H9 (cell line): ENCODE measurements around the gene SUGP1. TPM values are rescaled to one million over a fixed set of nuclear protein-coding genes. Genes with fewer than 3 reads are reported as not detected.

Experiments used
- DNase-seq: peaks from one replicate; pipeline ENCODE4 v3.0.0-alpha.2; 2017
- H2AFZ ChIP-seq: one replicate; pipeline ENCODE4 v1.6.1; 2013; ENCODE audit warnings: mild to moderate bottlenecking, low read length, control low read depth, moderate library complexity
- H2AK5ac ChIP-seq: 2 replicates; pipeline ENCODE4 v1.6.1; 2013; ENCODE audit warnings: low read length, control low read depth, mixed read lengths; ENCODE audit not compliant: insufficient read length
- H2BK120ac ChIP-seq: one replicate; pipeline ENCODE4 v1.6.1; 2013; ENCODE audit warnings: low read depth, mild to moderate bottlenecking, low read length, control low read depth, inconsistent platforms; ENCODE audit not compliant: poor library complexity, severe bottlenecking
- H2BK12ac ChIP-seq: 2 replicates; pipeline ENCODE4 v1.6.1; 2013; ENCODE audit warnings: low read length, control low read depth, mixed read lengths, low read depth; ENCODE audit not compliant: insufficient read length
- H2BK15ac ChIP-seq: 2 replicates; pipeline ENCODE4 v1.6.1; 2013; ENCODE audit warnings: low read depth, low read length, control low read depth
- H2BK20ac ChIP-seq: one replicate; pipeline ENCODE4 v1.6.1; 2013; ENCODE audit warnings: low read depth, mild to moderate bottlenecking, low read length, control low read depth, inconsistent platforms; ENCODE audit not compliant: poor library complexity, severe bottlenecking
- H2BK5ac ChIP-seq: 2 replicates; pipeline ENCODE4 v1.6.1; 2013; ENCODE audit warnings: low read length, control low read depth, mixed read lengths; ENCODE audit not compliant: insufficient read length
- H3K14ac ChIP-seq: 2 replicates; pipeline ENCODE4 v1.6.1; 2013; ENCODE audit warnings: low read length, control low read depth; ENCODE audit not compliant: insufficient read depth
- H3K18ac ChIP-seq: 2 replicates; pipeline ENCODE4 v1.6.1; 2013; ENCODE audit warnings: low read depth, mild to moderate bottlenecking, mixed read lengths, low read length, control low read depth; ENCODE audit not compliant: insufficient read length
- H3K23ac ChIP-seq: 2 replicates; pipeline ENCODE4 v1.6.1; 2013; ENCODE audit warnings: low read length, control low read depth, mixed read lengths, low read depth; ENCODE audit not compliant: insufficient read length
- H3K23me2 ChIP-seq: 2 replicates; pipeline ENCODE4 v1.6.1; 2013; ENCODE audit warnings: low read depth, mild to moderate bottlenecking, mixed read lengths, low read length, control low read depth; ENCODE audit not compliant: insufficient read length, poor library complexity, severe bottlenecking
- H3K27ac ChIP-seq: 2 replicates; pipeline ENCODE4 v1.5.1; 2013; ENCODE audit warnings: low read length, control low read depth, mixed read lengths, low read depth; ENCODE audit not compliant: insufficient read length
- H3K27me3 ChIP-seq: 2 replicates; pipeline ENCODE4 v1.6.1; 2013; ENCODE audit warnings: low read length, control low read depth, inconsistent platforms; ENCODE audit not compliant: insufficient read depth
- H3K4ac ChIP-seq: 2 replicates; pipeline ENCODE4 v1.6.1; 2013; ENCODE audit warnings: low read depth, mild to moderate bottlenecking, control low read depth, inconsistent platforms, low read length, moderate library complexity
- H3K4me1 ChIP-seq: 2 replicates; pipeline ENCODE4 v1.6.1; 2013; ENCODE audit warnings: low read length, control low read depth, inconsistent platforms; ENCODE audit not compliant: insufficient read depth
- H3K4me2 ChIP-seq: 2 replicates; pipeline ENCODE4 v1.6.1; 2013; ENCODE audit warnings: low read length, control low read depth, mixed read lengths; ENCODE audit not compliant: insufficient read length, insufficient read depth
- H3K56ac ChIP-seq: 2 replicates; pipeline ENCODE4 v1.6.1; 2013; ENCODE audit warnings: low read depth, mild to moderate bottlenecking, mixed read lengths, low read length, control low read depth; ENCODE audit not compliant: insufficient read length
- H3K79me1 ChIP-seq: 2 replicates; pipeline ENCODE4 v1.6.1; 2013; ENCODE audit warnings: low read depth, mild to moderate bottlenecking, moderate library complexity, low read length, control low read depth, inconsistent platforms; ENCODE audit not compliant: insufficient read depth, poor library complexity, severe bottlenecking
- H3K79me2 ChIP-seq: 2 replicates; pipeline ENCODE4 v1.6.1; 2013; ENCODE audit warnings: low read length, control low read depth, inconsistent platforms; ENCODE audit not compliant: insufficient read depth
- H3K9ac ChIP-seq: 2 replicates; pipeline ENCODE4 v1.6.1; 2013; ENCODE audit warnings: low read length, control low read depth, mixed read lengths; ENCODE audit not compliant: insufficient read length; ENCODE audit errors: extremely low read depth
- H3K9me3 ChIP-seq: one replicate; pipeline ENCODE4 v1.6.1; 2013; ENCODE audit warnings: low read depth, low read length, inconsistent platforms; ENCODE audit not compliant: control insufficient read depth
- H3T11ph ChIP-seq: one replicate; pipeline ENCODE4 v1.6.1; 2013; ENCODE audit warnings: mild to moderate bottlenecking, low read length, control low read depth, inconsistent platforms
- H4K20me1 ChIP-seq: one replicate; pipeline ENCODE4 v1.6.1; 2013; ENCODE audit not compliant: control insufficient read depth, insufficient read length, insufficient read depth
- H4K5ac ChIP-seq: 2 replicates; pipeline ENCODE4 v1.6.1; 2013; ENCODE audit warnings: low read depth, mild to moderate bottlenecking, mixed read lengths, low read length, control low read depth; ENCODE audit not compliant: insufficient read length
- H4K8ac ChIP-seq: replicated peaks from 2 replicates; pipeline ENCODE4 v1.6.1; 2013; ENCODE audit warnings: low read length, control low read depth, mixed read lengths, low read depth; ENCODE audit not compliant: insufficient read length
- H4K91ac ChIP-seq: 2 replicates; pipeline ENCODE4 v1.6.1; 2013; ENCODE audit warnings: low read depth, mild to moderate bottlenecking, moderate library complexity, mixed read lengths, low read length, control low read depth; ENCODE audit not compliant: insufficient read length
- H3K27ac Mint-ChIP-seq, 3 experiments: 2 replicates in 2 of 3; 3 replicates in 1 of 3; pipeline ENCODE4 v1.8.0; 2020 to 2021; ENCODE audit warnings: mixed read lengths in 3 of 3, mild to moderate bottlenecking in 1 of 3, moderate library complexity in 1 of 3
- H3K27me3 Mint-ChIP-seq: 2 replicates; pipeline ENCODE4 v1.8.0; 2021; ENCODE audit warnings: low read depth, mild to moderate bottlenecking, moderate library complexity, mixed read lengths
- H3K36me3 Mint-ChIP-seq, 3 experiments: 2 replicates in 2 of 3; 3 replicates in 1 of 3; pipeline ENCODE4 v1.8.0; 2020 to 2021; ENCODE audit warnings: low read depth in 3 of 3, mixed read lengths in 3 of 3; ENCODE audit not compliant: insufficient read depth in 1 of 3
- H3K4me1 Mint-ChIP-seq, 2 experiments: 2 replicates each; pipeline ENCODE4 v1.8.0; 2020; ENCODE audit warnings: mixed read lengths in 2 of 2
- H3K4me3 Mint-ChIP-seq, 2 experiments: 2 replicates in 1 of 2; 3 replicates in 1 of 2; pipeline ENCODE4 v1.8.0; 2020 to 2021; ENCODE audit warnings: mild to moderate bottlenecking in 2 of 2, mixed read lengths in 2 of 2, moderate library complexity in 1 of 2
- H3K9me3 Mint-ChIP-seq, 2 experiments: 2 replicates in 1 of 2; 3 replicates in 1 of 2; pipeline ENCODE4 v1.8.0; 2020; ENCODE audit warnings: mild to moderate bottlenecking in 2 of 2, mixed read lengths in 2 of 2, moderate library complexity in 1 of 2
- CTCF ChIP-seq: fragments of 200-600 bp; sonication (generic); conservative IDR thresholded peaks from 3 replicates; pipeline ENCODE4 v1.8.0; 2021; ENCODE audit warnings: antibody characterized with exemption, mild to moderate bottlenecking
- WGBS: extraction: QIAGEN DNeasy Blood & Tissue Kit; methylation state at CpG from one replicate; pipeline ENCODE4 v1.1.7; 2013; ENCODE audit warnings: missing lambda C conversion rate, low lambda C conversion rate, mixed read lengths; ENCODE audit not compliant: insufficient read length; ENCODE audit errors: extremely low coverage; 5-methylcytosine and 5-hydroxymethylcytosine counted together
- total RNA-seq: library from RNA; stranded (reverse); gene quantifications from 2 replicates; pipeline ENCODE4 v1.2.1, GENCODE V29; 2021

The SUGP1 gene
- total RNA-seq, 1 experiment from 2014 or later: 103 TPM

- H2BK15ac ChIP-seq: no peak overlapping the region
- no peaks in the 10 kb centered on the region for H3K9me3 Mint-ChIP-seq
- no peaks in the 10 kb centered on the region for H3K9me3 ChIP-seq
- no peaks in the 10 kb centered on the region for H4K20me1 ChIP-seq
- no CpG with 5 or more reads among the region's 22 CpGs for WGBS
- no peak overlapping the region for H2AK5ac ChIP-seq
- H2BK5ac ChIP-seq: no peak overlapping the region
- no peaks in the 10 kb centered on the region for H3K79me1 ChIP-seq
- no peak overlapping the region for H3K18ac ChIP-seq
- no peak overlapping the region for H4K8ac ChIP-seq
- no peak overlapping the region for H3K9ac ChIP-seq
- TF ChIP-seq CTCF: no peak
- no peak overlapping the region for H2BK120ac ChIP-seq
- no peak overlapping the region for H3K23ac ChIP-seq
- H3K27ac ChIP-seq: no peak overlapping the region
- no peak overlapping the region for H4K5ac ChIP-seq
- no peaks in the 10 kb centered on the region for H3K27me3 ChIP-seq
- no peak overlapping the region for H3K56ac ChIP-seq
- no peak overlapping the region for H2BK12ac ChIP-seq
- H3T11ph ChIP-seq: no peak overlapping the region
- peak overlapping the region in 1 of 3 experiments; percentile 82; a peak in 3 of 7 replicates for H3K27ac Mint-ChIP-seq
- no peak overlapping the region for H3K4ac ChIP-seq
- H3K4me2 ChIP-seq: no peak overlapping the region
- no peaks in the 10 kb centered on the region for H3K4me1 Mint-ChIP-seq
- H2AFZ ChIP-seq: no peak overlapping the region
- no peak for DNase-seq
- H3K4me3 Mint-ChIP-seq: no peak overlapping the region
- no peaks in the 10 kb centered on the region for H3K23me2 ChIP-seq
- peaks cover 16 to 57% (median 53%) of the 10 kb centered on the region in 3 experiments; a peak in 6 of 7 replicates for H3K36me3 Mint-ChIP-seq
- no peak overlapping the region for H4K91ac ChIP-seq
- H3K4me1 ChIP-seq: no peaks in the 10 kb centered on the region
- no peaks in the 10 kb centered on the region for H3K79me2 ChIP-seq
- H3K27me3 Mint-ChIP-seq: no peaks in the 10 kb centered on the region
- no peak overlapping the region; the same call in 1 of the 2 replicates for H3K14ac ChIP-seq
- H2BK20ac ChIP-seq: no peak overlapping the region
These were observed 14.0 kb upstream of the SUGP1 start for GRCh38 chr19:19334063-19334988.
